HG03521 (cell line): Measurements from ENCODE around the gene SYCE3.

Source experiments
- ATAC-seq: cut with Tn5 transposase; IDR thresholded peaks from one replicate; pipeline ENCODE4 v1.9.1; 2021; ENCODE audit warnings: mild to moderate bottlenecking, moderate library complexity; ENCODE audit not compliant: unreplicated experiment

The SYCE3 gene

DNA sequence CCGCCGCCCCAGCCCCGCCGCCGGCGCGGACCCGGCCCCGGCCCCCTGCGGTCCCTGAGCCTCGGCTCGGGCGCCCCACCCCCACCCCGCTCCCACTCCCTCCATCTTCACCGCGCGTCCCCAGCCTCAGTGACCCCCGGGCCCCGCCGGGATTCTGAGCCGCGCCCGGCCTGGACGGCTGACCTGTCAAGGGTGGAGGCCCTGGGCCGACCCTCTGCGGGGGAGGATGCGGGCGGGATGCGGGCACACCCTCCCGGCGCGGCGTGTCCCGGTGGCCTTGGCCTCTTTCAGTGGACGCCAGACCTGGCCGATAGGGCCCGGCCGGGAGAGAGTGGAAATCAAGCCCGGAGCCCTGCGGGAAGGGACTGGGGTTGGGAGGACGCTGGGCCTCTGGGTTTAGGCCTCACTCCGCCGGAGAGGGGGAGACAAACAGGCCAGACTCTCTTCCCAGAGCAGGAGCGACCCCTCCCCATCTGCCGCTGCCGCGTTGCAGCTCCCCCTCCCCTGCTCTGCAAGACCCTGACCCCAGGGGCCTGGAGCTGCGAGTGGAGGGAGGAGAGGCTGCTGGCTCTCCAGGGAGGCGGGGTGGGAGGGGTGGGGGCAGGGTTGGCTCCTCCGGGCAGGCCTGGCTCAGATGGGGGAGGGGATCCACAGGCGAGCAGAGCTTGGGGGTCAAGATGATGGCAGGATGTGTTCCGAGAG is 38.4 kb upstream of the SYCE3 start:
- ATAC-seq: no peak

DNA sequence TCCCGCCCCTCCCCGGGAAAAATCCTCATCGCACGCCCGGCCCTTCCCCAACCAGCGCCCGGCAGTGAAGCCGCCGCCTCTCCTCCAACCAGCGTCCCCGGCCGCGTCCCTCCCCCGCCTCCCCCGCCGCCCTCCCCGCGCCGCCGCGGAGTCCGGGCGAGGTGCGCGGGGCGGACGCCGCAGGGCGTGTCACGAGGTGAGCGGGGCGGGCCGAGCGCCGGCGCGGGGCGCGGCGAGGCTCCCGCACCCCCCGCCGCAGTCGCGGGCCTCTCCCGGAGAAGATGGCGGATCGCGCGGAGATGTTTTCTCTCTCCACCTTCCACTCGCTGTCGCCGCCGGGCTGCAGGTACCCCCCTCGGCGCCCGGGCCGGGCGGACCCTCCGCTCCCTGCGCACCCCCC is 37.8 kb upstream of the SYCE3 start, which contains the start of gene MAPK8IP2:
Gene MAPK8IP2 (plus strand): TSS at position 256 of the 400 bp plus-strand sequence. CDS start 26 bp downstream, at position 282.
- ATAC-seq: no peak

DNA sequence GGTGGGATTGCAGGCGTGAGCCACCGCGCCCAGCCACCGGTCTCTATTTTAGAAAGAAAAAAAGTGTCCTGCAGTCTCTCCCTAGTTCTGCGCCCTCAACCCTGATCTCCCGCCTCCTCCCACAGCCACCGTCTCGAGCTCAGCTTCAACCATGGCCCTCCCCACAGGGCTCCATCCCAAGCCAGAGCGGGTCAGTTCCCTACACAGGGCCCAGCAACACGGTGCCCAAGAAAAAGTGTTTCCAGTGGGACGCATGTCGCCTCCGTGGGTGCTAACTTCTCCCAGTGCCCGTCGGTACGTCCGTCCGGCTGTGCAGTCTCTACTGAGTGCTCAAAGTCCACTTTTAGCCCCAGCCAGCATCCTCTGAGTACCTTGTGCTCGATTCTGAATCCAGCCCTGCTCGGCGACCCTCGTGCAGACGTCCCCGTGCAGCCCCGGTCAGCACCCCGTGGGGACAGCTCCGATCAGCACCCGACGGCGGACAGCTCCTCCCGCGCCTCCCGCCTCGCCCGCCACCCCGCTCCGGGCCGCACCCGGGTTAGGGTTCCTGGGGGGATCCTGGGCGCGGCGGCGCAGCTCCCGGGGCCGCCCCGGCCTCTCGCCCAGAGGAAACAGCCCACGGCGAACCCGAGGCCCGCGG is 37.2 kb upstream of the SYCE3 start:
- ATAC-seq: no peak

DNA sequence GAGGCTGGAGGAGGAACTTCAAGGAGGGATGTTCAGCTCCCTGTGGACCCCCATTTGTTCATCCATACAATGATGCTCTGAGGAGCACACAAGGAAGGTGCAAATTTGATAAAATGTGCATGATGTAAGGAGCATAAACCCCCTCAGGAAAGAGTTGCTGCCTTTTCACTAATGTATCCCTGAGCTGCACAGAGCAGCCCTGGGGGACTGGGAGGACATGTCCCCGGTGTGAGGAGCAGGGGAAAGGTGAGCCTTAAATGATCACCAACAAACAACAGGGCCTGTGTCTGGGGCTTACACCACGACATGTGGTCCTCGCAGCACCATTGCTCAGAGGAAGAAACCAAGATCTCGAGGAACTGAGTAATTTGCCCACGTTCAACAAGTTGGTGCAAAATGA is 34.4 kb upstream of the SYCE3 start:
- ATAC-seq: no peak

DNA sequence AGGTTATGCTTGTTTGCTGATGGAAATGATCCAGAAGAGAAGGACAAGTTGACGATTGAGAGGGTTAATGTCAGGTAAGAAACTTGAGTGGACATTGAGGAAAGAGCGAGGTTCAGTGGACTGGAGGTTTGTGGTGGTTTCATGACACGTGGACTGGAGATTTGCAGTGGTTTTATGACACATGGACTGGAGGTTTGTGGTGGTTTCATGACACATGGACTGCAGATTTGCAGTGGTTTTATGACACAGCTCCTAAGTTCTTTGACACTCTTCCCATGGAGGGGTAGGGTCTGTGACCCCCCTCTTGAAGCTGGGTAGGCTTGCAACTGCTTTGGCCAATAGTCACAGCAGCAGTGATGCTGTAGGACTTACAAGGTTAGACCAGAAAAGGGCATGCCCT is 32.5 kb upstream of the SYCE3 start:
- no peak for ATAC-seq

DNA sequence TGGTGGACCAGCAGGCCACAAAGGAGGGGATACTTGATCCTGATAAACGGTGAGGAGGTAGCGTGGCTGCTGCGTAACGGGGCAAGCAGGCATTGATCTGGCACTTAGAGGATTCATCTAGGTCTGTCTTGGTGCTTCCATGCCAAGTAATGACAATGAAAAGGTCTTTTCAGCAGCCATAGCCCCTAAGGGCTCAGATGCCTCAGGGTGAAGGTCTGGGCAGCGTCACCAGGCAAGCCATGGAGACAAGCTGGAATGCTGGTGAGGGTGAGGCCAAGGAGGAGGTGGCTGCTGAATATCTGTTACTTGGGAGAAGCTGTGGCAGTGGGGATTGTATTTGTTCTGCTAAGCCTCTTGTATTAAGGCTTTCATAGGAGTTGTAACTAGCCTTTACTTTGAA is 24.7 kb upstream of the SYCE3 start:
- ATAC-seq: no peak

DNA sequence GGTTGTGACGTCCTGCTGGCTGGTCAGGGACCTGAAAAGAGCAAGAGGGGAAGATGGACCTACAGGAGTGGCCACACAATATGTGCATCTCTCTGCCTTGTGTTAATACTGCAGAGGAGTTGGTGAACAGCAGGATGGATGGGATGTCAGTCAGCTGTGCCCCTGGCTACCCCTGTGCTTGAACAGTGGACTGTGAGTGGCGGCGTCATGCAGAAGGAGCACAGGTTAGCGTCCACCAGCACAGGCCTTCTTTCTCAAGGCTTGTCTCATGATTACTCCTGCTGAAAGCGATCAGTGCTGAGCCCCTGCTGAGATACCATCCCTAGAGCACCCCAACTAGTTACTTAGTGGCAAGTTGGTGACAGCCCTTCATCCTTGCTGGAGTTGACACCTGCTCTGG is 23.7 kb upstream of the SYCE3 start:
- no peak for ATAC-seq

DNA sequence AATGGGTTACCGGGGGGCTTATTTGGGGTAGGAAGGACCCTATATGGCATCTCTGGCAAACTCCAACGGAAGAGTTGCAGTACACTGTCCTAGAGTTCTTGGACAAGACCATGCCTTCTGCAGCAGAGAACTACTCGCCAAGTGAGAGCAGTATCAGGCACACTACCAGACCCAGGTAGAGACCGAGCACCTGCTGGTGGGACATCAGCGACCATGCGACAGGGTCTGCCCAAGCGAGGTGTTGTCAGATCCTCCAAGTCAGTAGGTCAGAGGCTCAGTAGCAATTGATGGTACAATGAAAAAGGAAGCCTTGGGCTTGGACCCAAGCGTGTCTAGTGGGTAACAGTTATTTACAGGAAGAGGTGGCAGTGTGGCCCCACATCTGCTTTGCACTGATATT is 23.1 kb upstream of the SYCE3 start:
- no peak for ATAC-seq

DNA sequence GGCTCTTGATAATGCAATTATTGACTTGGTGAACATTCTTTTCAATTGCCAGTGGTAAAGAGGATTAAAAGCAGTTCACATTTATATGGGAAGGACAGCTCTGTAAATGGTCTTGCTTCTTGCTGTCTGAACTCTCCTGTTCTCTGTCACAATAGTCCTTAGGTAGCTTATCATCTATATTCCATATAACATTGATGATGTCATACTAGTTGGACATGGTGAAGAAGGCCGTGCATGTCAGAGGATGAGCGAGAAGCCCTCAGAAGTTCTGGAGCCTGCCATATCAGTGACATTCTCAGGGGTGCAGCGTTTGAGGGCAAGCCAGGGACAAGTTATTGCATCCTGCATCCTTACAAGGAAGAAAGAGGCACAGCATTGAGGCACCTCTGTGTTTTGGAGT is 22.5 kb upstream of the SYCE3 start:
- ATAC-seq: no peak

DNA sequence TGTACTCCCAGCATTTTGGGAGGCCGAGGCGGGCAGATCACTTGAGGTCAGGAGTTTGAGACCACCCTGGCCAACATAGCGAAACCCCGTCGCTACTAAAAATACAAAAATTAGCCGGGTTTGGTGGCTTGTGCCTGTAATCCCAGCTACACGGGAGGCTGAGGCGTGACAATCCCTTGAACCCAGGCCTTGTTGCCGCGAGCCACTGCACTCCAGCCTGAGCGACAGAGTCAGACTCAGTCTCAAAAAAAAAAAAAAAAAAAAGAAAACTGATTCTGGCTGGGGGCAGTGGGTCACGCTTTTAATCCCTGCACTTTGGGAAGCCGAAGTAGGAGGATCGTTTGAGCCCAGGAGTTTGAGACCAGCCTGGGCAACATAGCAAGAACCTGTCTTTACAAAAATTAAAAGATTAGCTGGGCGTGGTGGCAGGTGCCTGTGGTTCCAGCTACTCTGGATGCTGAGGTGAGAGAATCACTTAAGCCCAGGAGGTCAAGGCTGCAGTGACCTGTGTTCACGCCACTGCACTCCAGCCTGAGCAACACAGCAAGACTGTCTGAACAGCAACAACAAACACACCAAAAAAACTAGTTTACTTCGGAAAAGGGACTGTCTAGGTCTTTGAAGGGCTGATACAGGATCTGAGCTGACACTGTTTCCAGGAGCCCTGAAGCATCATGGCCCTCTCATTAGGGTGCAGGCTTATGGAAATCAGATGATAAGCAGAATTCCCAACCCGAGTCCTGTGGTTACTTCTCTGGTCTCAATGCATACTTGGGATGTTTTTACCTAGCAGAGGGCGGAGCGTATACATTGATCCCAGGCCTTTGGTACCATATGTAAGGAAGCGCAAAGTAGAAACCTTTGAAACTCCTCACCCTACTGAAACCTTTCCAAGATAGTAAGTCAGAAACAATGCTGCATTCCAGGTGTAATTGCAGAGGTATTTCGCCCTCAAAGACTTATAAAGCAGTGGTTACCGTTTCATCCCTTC is 21.7 kb upstream of the SYCE3 start:
- ATAC-seq: no peak

DNA sequence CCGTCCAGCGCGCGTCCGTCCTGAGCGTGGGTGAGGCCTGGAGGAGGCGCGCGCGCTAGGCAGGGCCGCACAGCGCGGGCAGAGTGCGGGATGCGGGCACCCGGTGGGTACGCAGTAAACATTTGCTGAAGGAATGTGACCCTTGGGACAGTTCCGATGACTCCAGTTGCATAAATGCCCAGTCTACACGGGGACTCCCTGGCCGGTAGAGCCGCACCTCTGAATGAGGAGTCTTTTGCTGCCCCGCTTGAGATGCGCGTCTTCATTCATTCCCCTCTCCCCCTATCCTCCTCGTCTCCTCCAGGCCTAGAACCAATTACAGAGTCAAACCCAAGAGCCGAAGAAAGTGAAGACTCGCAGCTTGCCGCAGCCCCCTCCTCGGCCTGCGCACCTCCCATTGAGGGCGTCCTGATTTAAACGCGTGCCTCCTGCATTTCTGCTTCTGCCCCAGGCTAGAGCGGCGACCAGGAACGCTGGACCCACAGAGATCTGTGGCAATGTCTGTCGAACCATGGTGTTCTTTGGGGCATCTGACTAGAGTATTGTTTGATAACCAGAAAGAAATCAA is 20.7 kb upstream of the SYCE3 start:
- ATAC-seq: peak; percentile 24

DNA sequence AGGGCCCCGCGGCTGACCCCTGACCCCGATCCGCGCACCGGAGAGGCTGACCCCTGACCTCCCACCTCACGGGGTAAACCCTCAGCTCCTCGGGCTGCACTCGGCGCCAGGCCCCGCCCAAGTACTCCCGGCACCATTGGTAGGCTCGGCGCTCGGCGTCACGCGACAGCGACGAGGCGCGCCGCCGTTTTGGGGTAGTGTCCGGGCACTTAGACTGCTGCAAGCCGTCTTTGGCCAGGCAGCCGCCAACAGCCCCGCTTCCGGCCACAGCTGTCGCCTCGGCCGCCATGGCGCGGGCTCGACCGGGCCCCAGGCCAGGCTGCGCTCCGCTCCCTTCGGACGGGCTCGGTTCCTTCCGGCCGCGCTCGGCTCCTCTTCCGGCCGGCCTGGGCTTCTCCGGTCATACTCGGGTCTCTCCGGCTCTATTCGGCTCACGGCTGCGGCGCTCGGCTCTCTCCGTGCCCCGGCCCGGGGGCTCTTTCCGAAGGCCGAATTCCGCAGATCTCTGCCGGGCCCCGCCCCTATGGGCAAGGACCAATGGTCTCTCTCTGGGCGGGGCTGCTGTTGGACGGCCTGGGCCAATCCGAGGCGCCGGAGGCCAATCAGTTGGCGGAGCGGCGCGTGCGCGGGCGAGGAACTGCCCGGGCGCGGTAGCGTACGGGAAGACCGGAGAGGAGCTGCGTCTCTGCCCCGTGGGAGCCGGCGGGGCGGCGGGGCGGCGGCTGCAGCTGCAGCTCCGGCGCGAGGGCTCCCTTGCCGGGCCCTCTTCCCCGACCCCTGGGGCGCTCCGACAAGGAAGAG is 20.0 kb upstream of the SYCE3 start, which contains the start of gene CHKB:
Gene CHKB (minus strand): TSS at position 357 of the 801 bp plus-strand sequence. CDS start 68 bp downstream, at position 289.
- ATAC-seq: peak; percentile 87

DNA sequence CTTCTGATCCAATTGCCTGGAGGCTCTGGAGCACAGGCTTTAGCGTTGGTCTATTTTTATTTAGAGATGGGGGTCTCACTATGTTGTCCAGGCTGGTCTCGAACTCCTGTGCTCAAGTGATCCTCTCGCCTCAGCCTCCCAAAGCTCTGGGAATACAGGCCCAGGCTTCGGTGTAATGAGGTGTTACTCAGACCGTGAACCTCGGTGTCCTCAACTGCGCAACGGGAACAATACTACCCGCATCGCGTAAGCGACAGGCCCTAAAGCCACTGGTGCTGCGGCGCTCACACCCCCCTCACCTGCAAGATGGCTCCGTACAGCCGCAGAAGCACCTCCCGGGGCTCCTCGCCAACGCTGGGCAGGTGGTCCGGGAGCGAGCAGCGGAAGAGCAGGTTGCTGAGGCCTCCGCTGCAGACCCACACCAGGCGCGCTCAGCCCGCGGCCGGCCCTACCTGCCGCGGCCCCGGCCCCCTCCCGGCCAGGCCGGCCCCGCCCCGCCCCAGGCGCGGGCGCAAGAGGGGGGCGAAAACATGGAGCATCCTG is 19.3 kb upstream of the SYCE3 start:
- ATAC-seq: no peak

DNA sequence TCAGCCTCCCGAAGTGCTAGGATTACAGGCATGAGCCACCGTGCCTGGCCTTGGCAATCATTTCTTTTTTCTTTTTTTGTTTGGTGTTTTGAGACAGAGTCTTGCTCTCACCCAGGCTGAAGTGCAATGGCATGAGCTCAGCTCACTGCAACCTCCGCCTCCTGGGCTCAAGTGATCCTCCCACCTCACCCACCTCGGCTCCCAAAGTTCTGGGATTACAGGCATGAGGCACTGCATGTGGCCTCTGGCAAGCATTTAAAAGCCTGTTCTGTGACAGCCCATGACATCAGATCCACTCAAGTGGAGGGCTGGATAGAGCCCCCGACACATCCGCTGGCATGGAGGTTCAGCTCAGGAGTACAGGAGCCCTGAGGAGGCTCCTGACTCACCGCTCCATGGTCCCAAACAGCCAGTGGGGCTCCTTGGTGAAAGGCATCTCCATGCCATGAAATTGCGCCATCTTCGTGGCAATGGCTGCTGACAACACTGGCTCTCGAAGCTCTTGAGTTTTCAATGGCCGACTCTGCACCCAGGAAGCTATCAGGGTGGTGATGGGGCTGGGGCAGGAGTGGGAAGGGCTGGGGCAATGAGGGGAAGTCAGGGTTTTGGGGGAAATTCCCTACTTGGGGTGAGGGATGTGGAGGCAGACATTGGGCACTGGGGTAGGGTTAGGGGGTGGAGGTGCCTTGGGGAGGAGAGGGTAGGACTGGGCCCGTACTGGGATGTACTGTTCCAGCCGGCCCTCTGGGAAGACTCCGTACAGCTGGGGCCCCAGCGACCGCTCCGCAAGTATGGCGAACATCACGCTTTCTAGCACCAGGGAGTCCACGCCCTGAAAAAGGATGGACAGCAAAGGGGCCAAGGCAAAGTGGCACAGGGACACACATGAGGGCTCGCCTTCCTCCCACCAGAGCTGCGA is 18.6 kb upstream of the SYCE3 start:
- ATAC-seq: no peak

DNA sequence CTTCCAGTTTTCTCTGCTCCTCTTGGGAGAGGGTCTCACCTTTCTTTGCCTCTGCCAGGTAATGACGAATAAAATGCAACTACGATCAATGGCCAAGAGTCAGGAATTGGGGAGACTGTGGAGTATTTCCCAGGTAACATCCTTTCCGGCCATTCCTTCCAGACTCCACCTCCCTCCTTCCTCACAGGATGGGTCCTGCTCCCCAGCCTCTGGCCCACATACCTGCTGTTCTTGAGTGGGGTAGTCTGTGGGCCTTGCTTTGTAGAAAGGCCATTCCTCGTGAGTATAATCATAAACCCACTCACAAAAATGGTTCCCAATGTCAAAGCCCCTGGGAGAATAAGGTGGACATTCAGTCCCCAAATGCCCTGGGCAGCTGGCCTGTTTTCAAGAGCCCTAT is 17.0 kb upstream of the SYCE3 start:
- no peak for ATAC-seq

DNA sequence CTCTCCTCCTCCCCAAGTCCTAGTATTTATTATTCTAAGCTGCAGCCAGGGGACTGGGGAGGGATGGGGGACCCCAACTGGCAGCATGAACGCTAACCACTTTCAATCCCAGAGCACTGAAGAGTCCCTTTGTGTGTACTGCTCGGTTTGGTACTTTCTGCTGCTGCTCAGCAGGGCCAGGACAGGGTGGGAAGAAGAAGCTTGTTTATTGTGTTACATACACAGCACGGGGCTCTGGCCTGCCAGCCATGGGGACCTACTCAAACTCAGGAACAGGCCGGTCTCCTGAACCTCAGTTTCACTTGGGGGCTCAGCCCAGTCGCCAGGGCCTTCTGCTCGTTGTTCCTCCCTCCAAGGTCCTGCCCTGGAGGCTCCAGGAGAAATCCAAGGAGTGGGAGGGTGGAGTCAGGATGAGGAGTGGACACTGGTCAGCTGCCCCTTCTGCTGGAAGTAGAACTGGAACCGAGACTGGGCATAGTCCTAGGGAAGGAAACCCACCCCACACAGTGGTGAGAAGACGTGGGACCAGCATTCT is 16.1 kb upstream of the SYCE3 start:
- ATAC-seq: no peak

DNA sequence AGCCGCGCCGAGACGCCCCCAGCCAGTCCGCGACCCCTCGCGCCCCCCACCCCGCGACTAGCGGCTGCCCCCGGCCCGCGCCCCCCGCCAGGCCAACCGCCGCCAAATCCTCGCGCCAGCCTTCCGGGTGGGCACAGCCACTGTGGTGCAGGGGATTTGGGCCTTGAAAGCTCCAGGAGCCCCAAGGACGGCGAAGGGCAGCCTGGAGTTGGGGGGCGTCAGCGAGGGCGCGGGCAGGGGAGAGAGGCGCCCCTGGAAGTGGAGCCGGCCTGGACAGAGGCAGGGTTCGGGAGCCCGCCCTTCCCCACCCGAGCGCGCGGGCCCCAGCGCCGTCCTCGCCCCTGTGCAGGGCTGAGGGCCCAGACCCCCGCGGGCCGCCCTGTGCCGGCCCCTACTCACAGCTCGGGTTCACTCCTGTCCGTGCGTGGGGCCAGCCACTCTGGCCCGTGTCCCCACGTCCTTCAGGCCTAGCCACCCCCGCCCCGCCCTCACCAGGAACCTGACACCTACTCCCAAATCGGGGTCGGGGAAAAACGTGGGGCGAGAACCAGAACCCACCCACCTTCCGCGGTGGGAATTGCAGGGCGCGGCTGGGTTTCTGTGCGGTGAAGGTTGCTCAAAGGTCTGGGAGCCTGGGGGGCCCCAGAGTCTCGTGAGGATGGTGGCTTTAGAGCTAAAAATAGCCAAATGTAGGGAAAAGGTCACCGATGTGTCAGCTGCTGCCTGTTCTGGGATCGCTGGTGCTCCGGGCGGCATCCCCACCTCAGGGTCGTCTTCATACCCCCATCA is 15.5 kb upstream of the SYCE3 start, which contains the start of gene CPT1B:
Gene CPT1B (minus strand): TSS at position 441 of the 789 bp plus-strand sequence. CDS start 512 bp downstream, outside the sequence.
- no peak for ATAC-seq

DNA sequence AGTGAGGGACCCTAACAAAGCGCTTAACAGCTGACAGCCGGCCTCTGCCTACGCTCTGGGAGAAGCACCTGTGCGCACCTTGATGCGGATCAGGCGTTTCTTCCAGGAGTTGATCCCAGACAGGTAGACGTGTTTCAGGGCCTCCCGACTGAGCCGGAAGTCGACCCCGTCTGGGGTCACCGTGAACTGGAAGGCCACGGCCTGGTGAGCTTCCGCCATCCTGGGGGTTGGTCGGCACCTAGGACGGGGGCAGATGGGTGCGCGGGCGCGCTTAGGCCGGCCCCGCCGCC is 14.9 kb upstream of the SYCE3 start:
- ATAC-seq: no peak
